GM10847 (cell line): ENCODE data around the gene BSND.

Source experiments
- POLR2A ChIP-seq: IDR thresholded peaks from 2 replicates; pipeline ENCODE4 v1.6.1; 2011; ENCODE audit not compliant: insufficient read length; ENCODE audit errors: extremely low read depth

The BSND gene

DNA sequence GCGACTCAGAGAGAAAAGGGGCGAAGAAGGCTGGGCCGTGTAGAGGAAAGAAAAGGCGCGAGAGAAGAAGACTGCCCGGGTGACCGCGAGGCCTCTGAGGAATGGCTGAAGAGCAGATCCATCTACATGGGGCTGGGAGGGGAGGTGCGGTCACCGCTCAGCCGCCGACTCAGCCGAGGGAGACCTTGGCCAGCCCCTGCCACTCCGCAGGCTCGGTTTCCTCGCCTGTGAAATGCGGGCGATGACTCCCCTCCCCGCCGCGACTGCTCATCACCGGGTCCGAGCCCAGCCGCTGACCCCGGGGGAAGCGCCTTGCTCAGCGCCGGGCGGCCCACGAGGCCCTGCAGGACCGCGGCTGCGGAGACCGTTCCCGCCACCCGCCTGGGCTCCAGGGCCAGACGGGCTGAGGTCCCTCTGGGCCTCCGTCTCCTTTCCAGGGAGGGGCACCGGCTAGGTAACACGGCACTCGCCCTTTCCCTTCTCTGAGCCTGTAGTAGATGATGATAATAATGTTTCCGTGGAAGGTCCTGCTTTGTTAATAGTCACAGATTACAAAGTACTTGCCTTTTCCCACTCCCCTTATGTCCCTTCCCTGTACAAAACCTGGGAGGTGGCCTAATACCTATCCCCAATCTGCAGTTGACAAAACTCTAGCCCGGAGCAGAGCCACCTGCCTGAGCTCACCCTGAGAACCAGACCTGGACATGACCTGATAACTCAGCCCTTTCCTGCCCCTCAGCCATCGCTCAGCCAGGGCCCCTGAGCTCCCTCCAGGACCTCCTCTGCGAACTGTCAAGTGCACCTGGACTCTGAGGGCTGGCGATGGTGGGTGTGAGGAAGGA lies 1.6 kb upstream of the BSND start:
- no peak for TF ChIP-seq POLR2A

DNA sequence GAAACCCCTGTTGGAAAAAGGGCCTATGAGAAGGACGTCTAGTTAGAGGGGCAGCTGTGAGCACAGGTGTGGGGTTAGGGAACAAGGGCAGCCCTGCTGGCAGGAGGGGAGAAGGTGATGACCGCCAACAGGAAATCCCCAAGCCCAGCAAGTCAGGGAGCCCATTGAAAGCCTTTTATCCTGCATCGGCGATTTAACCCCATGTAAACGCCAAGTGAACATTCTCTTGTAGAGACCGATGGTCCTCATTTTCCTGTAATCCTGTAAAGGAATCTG lies 1.1 kb upstream of the BSND start:
- no peak for TF ChIP-seq POLR2A

DNA sequence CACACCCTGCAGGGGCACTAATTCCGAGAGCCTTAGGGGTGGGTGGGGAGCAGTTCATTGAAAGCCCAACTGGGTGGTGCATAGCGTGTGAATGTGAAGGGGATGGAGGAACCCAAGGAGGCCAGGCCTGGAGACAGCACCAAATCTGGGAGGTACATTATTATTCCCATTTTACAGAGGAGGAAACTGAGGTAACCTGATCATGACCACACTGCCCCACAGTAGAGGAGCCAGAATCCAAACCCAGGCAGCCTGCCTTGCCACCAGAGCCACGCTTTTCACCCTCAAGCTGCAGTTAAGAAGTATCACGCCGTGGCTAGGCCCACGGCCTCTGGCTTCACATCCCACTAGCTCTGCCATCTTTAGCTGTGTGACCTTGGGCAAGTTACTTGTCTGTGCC lies 633 bp upstream of the BSND start:
- TF ChIP-seq POLR2A: no peak

DNA sequence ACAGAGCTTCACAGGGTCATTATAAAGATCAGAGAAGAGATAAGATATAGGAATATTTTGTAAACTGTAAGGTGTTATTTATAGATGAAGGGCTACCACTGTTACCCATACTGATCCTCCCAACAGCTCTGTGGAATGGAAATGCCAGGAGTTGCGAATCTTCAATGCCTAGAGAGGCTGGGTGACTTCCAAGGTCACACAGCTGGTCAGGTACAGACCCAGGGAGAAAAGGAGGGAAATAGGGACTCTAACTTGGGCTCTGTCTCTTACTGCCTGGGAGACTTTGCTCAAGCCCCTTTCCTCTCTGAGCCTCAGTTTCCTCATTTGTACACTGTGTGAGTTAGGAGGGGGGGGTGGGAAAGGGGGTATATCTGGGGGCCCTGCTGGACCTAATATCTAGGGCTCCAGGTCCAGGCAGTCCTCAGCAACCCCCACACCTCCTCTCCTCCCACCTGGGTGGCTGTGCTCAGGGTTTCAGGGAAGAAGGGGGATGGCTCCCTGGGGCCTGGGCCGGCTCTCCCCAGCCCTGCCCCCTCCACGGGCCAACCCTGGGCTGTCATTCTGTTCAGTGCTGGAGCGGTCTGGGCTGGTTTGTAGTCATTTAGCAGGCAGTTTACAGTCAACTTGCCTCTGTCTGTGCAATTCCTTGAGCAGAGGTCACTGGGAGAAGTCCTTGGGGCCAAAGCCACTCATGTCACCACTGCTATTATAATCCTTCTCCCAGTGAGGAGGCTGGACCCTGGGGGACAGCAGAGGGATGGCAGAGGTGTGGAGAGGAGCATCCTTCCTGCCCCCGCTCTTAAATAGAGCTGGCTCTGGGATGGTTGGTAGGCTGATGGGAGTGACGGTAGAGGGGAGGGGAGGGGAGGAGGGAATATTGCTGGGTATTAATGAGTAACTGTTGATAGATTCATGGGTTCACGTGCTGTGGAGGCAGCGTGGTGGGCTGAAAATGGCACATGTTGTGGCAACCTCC lies 1.7 kb downstream of the BSND start:
- no peak for TF ChIP-seq POLR2A

DNA sequence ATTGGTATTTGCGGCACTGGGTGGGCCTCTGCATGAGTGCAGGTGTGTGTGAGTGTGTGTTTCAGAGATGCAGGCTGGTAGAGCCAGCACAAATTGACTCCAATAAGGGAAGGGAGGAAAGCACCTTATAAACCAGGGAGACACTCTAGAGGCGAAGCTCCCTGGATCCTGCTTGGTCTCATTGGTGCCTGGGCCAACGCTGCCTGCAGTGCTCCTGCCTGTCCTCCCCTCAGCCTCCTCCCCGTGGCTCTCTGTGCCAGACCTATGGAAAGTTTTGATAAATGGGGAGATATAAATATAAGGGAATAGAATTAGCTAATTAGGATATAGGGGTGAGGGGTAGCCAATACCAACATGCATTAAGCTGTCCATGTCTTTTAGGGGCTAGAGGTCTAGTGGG lies 2.6 kb downstream of the BSND start:
- TF ChIP-seq POLR2A: no peak

DNA sequence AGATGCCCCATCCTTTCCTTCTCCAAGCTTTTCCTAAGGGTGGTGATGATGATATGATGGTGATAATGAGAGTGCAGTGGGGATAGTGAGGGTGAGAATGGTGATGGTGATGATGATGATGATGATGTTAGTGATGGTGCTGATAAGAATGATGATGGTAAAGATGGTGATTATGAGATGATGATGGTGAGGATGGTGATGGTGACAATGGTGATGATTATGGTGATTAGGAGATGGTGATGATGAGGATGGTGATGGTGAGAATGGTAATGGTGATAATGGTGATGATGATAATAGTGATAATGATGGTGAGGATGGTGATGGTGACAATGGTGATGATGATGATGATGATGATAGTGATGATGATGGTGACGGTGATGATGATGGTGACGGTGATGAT lies 4.0 kb downstream of the BSND start:
- no peak for TF ChIP-seq POLR2A

DNA sequence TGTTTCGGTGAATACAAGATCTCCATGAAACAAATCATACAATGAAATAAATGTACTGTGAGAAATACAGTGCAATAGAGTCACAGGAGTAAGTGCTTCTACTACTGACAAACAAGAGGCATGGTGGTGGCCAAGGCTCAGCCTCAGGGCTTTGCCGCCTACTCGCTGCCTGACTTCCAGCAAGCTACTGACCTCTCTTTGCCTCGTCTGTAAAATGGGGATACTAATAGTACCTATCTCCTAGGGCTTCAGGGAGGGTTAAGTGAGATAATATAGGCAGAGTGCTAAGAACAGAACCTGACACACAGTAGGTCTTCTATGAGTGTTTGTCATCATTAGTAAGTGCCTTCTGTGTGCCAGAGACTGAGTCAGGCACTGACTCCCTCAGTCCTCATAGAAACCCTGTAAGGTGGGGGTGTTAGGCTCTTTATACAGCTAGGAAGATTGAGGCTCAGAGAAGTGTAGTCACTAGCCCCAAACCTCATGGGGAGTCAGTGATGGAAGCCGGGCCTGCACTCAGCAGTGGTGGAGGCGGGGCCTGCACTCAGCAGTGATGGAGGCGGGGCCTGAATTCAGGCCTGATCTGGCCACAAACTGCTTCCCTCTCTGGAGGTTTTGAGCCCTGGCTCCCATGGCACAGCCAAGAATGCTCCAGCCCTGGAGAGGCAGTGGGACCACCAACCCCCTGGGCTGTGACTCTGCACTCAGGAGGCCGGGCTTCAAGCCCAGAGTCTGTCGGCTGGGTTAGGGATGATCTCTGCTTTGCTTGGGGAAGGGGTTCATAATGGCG lies 6.8 kb downstream of the BSND start:
- no peak for TF ChIP-seq POLR2A

DNA sequence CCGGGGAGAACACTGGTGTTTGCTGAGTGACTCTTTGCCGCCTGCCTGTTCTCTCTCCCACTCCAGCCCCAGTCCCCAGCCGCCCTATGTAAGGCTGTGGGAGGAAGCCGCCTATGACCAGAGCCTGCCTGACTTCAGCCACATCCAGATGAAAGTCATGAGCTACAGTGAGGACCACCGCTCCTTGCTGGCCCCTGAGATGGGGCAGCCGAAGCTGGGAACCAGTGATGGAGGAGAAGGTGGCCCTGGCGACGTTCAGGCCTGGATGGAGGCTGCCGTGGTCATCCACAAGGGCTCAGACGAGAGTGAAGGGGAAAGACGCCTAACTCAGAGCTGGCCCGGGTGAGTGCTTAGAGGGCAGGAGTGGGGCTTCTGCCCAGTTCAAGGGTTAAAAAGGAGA lies 8.2 kb downstream of the BSND start:
- TF ChIP-seq POLR2A: no peak

DNA sequence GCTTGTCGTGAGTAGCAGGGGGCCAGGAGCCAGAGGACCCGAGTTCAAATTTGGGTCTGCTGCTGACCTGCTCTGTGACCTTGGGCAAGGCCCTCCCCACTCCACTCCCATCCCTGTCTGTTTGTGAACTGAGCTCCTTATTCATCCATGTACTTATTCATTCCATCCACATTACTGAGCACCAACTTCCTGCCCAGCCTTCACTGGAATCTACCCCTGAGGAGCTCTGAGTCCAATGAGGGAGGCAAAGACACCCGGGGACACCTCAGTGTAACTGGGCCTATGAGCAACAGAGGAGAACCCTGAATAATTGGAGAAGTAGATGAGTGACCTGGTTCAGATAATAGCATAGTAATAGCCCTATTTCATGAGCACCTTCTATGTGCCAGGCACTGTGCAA lies 8.9 kb downstream of the BSND start:
- no peak for TF ChIP-seq POLR2A

DNA sequence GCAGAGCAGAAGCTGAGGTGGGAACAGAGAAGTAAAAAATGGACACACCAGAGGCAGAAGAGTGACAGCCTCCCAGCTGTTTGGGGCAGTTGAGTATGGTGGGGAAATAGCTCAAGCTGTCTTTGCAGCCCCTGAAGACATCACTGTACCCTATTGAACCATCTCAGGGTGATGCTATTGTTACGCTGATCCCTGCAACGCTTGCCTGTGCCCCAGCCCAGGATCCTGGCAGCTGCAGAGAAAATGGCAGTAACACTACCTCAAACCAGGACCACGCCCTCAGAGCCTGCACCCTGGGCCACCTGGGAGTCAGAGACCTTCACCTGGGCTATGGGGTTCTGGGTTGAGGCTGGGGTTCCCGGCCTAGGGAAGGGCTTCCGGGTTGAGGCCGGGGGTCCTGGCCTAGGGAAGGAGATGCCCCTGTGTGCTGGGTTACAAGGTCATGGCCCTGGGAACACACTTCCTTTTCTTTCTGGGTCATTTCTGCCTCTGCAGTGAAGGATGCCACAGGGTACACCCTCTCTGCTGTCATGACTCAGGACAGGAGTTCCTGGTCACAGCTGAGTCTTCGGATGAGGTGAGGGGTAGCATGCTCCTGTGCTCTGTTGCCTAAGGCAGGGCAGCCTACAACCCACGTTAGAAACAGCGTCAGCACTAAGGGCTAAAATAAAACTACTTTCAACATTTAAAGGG lies 11.6 kb downstream of the BSND start:
- TF ChIP-seq POLR2A: no peak

DNA sequence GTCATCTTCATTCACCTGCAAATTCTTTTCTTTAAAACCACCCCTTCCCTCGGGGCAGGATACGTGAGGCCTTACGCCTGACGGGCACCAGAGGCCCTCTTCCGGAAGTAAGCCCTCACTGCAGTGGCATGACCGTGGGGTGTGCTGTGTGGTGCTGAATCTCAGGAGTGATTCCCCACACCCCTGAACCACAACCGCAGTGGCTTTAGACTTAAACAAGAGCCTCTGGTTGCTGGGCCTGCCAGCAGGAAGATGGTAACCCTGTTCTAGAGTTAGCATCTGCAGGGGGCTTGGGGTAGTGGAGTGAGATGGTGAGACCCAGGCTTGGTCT lies 12.1 kb downstream of the BSND start:
- no peak for TF ChIP-seq POLR2A

DNA sequence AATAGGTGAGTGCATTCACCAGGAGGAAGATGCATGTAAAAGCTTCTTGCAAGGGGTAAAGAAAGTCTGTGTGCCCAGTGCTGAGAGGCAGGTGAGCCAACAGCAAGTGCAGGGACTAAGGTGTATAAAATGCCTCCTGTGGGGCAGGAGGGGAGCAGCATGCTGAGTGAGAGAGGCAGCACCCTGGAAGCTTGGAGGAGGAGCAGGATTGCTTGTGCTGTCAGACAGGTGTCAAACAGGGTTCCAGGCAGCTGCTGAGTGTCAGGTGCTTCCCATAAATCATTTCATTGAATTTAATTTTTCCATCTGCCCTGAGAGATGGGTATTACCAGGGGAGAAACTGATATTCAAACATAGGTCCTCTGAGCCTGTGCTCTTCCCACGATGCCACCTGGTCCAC lies 13.9 kb downstream of the BSND start:
- no peak for TF ChIP-seq POLR2A

DNA sequence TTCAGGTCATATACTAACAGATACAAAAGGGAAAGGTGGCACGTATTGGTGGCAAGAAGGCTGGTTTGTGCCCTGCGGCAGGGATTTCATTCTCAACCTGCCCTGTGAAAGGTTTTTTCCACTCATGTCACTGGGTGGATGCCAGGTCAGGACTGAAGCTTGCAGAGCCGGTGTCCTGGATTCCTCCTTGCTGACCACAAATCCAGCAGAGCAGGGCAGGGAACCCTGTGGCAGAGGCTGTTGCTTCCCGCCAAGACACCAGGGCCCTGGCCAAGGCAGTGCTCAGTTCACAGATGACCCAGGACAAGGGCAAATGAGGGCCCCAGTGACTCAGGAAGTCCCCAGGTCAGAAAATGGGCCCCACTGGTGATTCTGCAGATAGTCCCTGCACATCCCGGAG lies 16.4 kb downstream of the BSND start:
- no peak for TF ChIP-seq POLR2A

DNA sequence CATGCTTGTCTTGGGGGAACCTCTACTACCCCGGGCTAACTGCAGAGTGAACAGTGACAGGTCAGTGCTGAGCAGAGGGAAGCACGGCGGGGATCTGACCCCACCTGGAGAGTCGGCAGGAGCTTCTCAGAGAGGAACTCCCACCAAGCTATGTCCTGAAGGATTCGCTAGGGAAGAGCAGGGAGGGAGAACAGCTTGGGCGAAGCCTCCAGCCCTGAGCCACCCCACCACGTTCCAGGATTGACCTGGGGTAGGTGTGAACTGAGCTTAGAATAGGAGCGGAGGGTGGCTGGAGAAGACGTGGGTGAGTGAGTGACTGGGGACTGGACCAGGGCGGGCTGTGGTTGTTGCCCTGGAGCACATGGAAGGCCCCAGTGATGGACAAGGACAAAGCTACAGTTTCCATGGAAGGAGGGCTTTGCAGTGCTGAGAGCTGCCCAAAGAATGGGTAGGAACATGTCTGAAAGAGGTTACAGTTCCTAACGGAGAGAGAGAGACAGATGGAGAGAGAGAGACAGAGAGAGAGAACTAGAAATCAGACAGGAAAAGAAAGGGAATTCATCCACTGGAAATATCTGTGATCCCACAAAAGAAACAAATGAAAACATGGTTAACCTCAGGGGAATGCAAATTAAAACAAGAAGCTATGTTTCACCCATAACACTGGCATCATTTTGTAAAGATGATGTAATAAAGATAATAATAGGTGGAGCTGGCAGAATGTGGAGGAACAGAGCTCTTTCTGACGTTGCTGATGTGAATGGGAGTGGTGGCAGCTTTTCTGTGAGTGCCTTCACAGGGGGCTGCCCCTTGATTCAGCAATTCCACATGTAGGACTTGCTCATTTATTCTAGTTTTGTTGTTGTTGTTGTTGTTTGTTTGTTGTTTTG lies 17.2 kb downstream of the BSND start:
- no peak for TF ChIP-seq POLR2A
